DMS53 (cell line): ENCODE results near the gene IRF2.

ENCODE experiments used
- DNase-seq: peaks from one replicate; lab custom pipeline; 2025; lab: John Stamatoyannopoulos, UW

Gene IRF2

DNA sequence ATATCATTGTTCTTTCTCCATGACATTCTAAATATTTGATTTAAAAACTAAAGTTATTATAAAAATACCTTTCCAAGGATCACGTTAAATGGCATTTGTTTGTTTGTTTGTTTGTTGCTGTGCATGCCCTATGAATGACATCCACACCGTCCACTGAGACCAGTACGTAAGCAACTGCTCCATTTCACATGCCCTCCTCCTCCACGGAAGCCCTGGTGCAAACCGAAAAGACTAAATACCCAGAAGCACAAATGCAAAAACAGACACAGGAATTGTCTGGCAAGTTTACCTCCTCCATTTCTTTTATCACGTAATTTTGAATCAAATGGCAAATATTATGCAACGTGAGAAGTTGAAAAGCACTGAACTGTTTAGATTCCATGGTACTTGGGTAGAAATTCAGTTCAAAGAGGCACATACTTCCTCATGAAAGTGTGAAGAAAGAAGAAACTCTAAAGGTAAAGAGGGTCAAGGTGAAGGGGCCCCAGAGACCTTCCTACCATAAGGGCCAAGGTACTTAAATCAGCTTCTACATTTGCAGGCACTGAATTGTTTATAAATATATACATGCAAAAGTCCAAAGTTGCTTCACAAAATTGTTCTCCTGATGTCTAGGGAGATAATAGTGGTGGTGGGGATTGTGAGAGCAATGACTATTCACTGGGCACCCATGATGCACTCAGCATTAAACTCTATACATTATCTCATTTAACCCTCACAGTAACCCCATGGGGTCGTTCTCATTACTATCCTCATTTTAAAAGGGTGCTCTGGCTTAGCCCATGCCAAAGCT, 23.4 kb downstream of the IRF2 start:
- no peak for DNase-seq

GRCh38 chr4:184450045-184450444, 24.3 kb downstream of the IRF2 start:
- no peak for DNase-seq

- DNase-seq, result peak; percentile 4
Measured at GRCh38 chr4:184448821-184449220, 25.5 kb downstream of the IRF2 start.

GRCh38 chr4:184448141-184448540, 26.2 kb downstream of the IRF2 start:
- no peak for DNase-seq

DNA sequence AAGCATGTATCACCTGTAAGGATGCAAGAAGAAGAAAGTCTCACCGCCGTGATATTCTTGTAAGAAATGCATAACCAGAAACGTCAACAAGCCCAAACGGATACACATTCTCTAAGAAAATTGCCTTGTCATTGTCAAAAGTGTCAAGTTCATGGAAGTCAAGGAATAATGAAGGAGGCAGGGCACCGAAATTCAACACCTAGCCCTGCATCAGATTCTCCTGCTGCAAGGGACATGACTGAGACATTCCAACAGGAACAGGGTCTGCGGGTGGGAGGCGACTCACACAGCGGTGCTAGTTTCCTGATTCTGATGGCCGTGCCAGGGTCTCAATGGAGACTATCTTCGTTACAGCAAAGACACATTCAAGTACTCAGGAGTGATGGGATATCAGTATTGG, 26.7 kb downstream of the IRF2 start:
- DNase-seq, result no peak

DNA sequence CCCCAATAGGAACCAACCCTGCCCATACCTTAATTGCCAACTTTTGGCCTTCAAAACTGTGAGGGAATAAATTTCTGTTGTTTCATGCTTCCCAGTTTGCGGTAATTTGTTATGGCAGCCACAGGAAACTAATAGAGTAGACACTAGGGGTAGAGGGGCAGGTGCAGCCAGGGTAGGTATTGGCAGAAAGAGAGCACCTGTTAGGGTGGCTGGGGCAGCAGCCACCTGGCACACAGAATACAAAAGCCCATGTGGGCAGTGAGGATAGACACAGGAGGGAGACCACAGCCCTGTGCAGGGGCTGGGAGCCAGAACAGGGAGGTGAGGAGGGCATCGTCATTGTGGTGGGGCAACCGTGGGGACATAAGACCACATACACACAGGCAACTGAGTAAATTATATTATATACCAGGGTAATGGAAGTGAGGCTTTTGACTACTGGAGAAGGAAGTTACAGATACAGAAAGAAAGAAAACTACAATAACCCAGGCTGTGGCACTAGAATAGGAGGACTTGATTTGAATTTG, 28.2 kb downstream of the IRF2 start:
- peak; percentile 9 for DNase-seq

DNA sequence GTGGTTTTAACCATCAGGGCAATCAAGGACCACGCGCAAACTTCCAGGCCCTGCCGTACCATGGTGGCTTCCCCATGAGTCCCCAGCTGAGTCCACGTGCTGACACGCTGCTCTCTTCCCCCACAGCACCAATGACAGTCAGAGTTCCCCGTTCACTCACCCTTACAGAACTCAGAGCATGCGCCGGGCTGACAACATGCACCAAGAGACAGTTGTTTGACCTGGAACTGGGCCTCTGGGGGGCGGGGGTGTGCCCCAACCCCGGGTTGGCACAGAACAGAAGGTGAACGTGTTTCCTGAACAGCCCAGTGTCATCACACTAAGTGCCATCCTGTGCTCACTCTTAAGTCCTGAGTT, 29.4 kb downstream of the IRF2 start:
- DNase-seq, result no peak

- no peak for DNase-seq
Measured at GRCh38 chr4:184444215-184444952, 30.0 kb downstream of the IRF2 start.

DNA sequence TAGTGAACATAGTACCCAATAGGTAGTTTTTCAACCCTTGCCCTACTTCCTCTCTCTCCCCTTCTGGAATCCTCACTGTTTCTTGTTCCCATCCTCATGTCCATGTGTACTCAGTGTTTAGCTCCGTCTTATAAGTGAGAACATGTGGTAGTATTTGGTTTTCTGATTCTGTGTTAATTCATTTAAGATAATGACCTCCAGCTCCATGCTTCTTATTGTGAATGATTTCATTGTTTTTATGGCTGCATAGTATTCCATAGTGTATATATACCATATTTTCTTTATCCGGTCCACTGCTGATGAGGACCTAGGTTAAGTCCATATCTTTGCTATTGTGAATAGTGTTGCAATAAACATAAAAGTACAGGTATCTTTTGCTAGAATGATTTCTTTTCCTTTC, 31.0 kb downstream of the IRF2 start:
- DNase-seq, result no peak

DNA sequence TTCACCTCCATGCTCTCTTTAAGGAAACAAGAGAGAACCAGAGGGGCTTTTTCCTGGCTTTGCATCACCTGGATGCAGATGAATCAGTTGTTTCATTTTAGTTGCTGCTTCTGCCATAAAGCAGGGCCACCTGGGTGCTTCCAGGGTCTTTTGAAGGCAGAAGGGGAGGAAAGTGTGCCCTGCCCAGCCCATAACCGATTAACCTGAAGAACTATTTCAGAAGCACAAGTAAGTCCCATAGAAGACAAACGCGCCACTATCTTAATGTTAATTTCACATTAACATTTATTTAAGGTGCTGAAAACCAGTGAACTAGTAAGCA, 32.1 kb downstream of the IRF2 start:
- DNase-seq, result no peak

GRCh38 chr4:184441461-184442313, 32.7 kb downstream of the IRF2 start:
- peak; percentile 6 for DNase-seq

DNA sequence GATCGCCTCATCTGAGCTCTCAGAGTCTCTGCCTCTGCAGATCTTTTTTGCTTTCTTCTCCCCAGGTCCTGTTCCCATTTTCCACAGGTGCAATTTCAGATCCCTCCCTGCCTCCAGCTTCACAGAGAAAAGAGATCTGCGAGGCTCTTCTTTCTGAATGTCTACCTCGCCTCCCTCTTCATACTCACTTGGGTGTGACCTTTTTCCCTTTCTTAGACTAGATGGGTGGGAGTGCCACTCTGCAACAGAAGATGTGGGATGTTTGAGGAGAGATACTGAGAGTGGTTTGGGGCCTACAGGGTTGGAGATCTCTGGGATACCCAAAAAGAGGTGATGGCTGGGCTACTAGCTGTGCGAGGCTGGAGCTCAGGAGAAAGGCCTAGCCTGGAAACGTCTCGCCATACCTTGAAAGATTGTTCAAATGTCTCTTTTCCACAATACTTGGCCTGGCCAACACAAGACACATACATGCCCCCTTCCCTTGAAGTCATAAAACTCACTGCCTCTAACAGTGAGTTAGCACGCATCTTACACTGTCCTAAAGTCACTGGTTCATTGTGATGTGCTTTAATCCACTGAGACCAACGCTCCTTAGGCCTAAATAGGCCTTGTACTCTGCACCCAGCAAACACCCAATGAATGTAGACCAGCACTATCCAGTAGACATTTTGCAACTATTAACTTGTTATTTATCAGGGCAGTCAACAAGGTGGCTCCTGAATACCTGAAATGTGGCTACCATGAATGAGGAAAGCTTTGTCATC, 33.6 kb downstream of the IRF2 start:
- no peak for DNase-seq

GRCh38 chr4:184439856-184440594, 34.3 kb downstream of the IRF2 start:
- peak; percentile 59 for DNase-seq

GRCh38 chr4:184439386-184439785, 35.0 kb downstream of the IRF2 start:
- DNase-seq, result no peak

GRCh38 chr4:184438375-184438774, 36.0 kb downstream of the IRF2 start:
- DNase-seq, result peak; percentile 19

GRCh38 chr4:184437565-184438265, 36.6 kb downstream of the IRF2 start:
- DNase-seq, result peak; percentile 77

DNA sequence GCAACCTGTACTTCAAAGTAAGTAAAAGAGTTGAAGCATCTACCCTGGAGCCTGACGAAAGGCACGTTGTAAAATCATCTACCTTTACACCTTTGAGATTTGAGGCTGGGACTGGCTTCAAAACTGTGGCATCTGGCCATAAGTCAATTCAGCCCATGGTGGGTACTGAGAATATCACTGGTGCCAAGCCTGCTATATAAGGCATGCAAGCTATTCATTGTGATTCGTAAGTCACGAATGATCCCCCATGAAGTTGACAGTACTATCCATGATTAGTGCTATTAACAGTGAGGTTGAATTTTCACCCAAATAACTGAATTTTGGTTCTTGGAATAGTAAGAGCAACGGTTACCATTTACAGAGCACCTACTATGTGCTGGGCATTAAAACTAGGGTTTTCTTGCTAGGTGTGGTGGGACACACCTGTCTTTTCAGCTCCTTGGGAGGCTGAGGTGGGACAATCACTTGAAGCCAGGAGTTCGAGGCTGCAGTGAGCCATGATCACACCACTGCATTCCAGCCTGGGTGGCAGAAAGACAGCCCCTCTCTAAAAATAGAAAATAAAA, 39.8 kb downstream of the IRF2 start:
- DNase-seq, result no peak

DNA sequence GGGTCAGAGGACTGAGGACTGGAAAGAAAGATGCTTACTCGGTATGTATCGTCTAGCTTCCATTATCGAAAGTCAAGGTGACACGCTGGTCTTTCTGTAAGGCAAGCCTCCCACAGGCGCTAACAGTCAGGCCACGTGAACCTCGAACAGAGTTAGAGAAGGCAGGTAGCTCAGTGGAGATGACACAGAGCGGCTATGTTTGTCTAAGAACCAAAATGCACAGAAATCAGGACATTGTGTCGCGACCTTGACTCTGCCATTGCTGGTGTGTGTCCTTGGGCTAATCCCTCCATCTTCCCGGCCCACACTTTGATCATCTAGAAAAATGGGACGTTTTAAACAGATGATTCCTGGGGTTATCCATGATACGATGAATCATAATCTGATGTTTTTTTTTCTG, 40.3 kb downstream of the IRF2 start:
- DNase-seq, result no peak

DNA sequence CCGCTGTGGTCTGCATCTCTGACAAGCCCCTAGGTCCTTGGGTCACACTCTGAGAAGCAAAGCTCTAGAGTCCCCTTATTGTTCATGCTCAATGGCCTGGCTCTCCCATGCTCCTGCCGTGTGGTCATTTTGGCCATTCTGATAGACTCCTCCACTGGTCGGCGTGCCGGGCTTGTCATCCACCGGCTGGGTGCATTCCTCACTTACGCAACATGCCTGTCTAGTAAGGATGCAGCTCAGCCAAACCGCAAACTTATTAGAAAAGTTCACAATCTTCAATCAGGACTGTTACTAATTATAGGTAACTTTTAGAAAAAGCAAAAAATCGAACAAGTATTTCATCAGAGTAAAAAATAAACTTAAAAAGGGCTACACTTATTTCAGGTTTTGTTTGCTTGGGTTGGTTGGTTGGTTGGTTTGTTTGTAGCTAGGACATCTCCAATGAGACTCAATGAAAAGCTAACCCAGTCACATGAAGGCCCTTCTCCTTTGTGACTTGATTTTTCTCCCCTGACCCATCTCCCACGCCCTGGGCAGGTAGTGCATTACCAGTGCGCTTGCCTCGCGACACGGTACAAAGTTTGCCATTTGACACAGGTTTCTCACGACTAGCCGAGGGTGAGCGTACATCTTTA, 41.0 kb downstream of the IRF2 start:
- DNase-seq, result no peak
